Measurements from ENCODE around the gene SNX30.
A peak's percentile ranks its signal among the peaks of the same experiment; 100 is the strongest.

The SNX30 gene

GRCh38 chr9:112886351-112886750 is 135.8 kb downstream of the SNX30 start:
- H3K9me3 ChIP-seq (ENCODE audit: control insufficient read depth in 5 of 5, low read length in 5 of 5), result no peaks in the 10 kb centered on the region
- H3K36me3 ChIP-seq (ENCODE audit: control insufficient read depth in 5 of 5, insufficient read depth in 5 of 5, low read length in 5 of 5), result peaks cover 0 to 2% (median 0%) of the 10 kb centered on the region in 5 donors
- H3K4me1 ChIP-seq (ENCODE audit: control insufficient read depth in 5 of 5, insufficient read depth in 5 of 5, low read length in 5 of 5), result peaks cover 0 to 18% (median 15%) of the 10 kb centered on the region in 5 donors
- H3K27me3 ChIP-seq (ENCODE audit: control insufficient read depth in 5 of 5, insufficient read depth in 4 of 5, low read length in 5 of 5), result peaks cover 0 to 14% (median 2%) of the 10 kb centered on the region in 5 donors
- H3K27ac ChIP-seq (ENCODE audit: low read depth, low read length), result no peak overlapping the region
- H3K9ac ChIP-seq (ENCODE audit: low read length in 5 of 5), result no peak overlapping the region
- no peak overlapping the region for H3K4me3 ChIP-seq (ENCODE audit: low read depth in 1 of 5, low read length in 5 of 5)

- H3K9ac ChIP-seq (ENCODE audit: low read length in 5 of 5), result no peak overlapping the region
- peaks cover 0 to 19% (median 15%) of the 10 kb centered on the region in 5 donors for H3K4me1 ChIP-seq (ENCODE audit: control insufficient read depth in 5 of 5, insufficient read depth in 5 of 5, low read length in 5 of 5)
- no peaks in the 10 kb centered on the region for H3K9me3 ChIP-seq (ENCODE audit: control insufficient read depth in 5 of 5, low read length in 5 of 5)
- no peak overlapping the region for H3K4me3 ChIP-seq (ENCODE audit: low read depth in 1 of 5, low read length in 5 of 5)
- H3K36me3 ChIP-seq (ENCODE audit: control insufficient read depth in 5 of 5, insufficient read depth in 5 of 5, low read length in 5 of 5), result no peaks in the 10 kb centered on the region
- H3K27ac ChIP-seq (ENCODE audit: low read depth, low read length), result no peak overlapping the region
- peaks cover 0 to 14% (median 2%) of the 10 kb centered on the region in 5 donors for H3K27me3 ChIP-seq (ENCODE audit: control insufficient read depth in 5 of 5, insufficient read depth in 4 of 5, low read length in 5 of 5)
Measured at GRCh38 chr9:112887381-112887780, 136.8 kb downstream of the SNX30 start.

GRCh38 chr9:112890106-112891081 is 139.8 kb downstream of the SNX30 start, which contains the start of gene SLC46A2:
Gene SLC46A2 (minus strand): TSS chr9:112890876. CDS start chr9:112890681, 195 bp downstream.
- no peaks in the 10 kb centered on the region for H3K9me3 ChIP-seq (ENCODE audit: control insufficient read depth in 5 of 5, low read length in 5 of 5)
- H3K4me3 ChIP-seq (ENCODE audit: low read depth in 1 of 5, low read length in 5 of 5), result peak within 1 kb of the TSS; percentile 32 to 74 (median 59)
- peaks cover 0 to 14% (median 2%) of the 10 kb centered on the region in 5 donors for H3K27me3 ChIP-seq (ENCODE audit: control insufficient read depth in 5 of 5, insufficient read depth in 4 of 5, low read length in 5 of 5)
- H3K36me3 ChIP-seq (ENCODE audit: control insufficient read depth in 5 of 5, insufficient read depth in 5 of 5, low read length in 5 of 5), result no peaks in the 10 kb centered on the region
- H3K4me1 ChIP-seq (ENCODE audit: control insufficient read depth in 5 of 5, insufficient read depth in 5 of 5, low read length in 5 of 5), result peaks cover 0 to 28% (median 24%) of the 10 kb centered on the region in 5 donors
- H3K27ac ChIP-seq (ENCODE audit: low read depth, low read length), result no peak within 1 kb of the TSS
- peak within 1 kb of the TSS in 3 of 5 donors; percentile 29 to 57 (median 42) for H3K9ac ChIP-seq (ENCODE audit: low read length in 5 of 5)

- no peaks in the 10 kb centered on the region for H3K36me3 ChIP-seq (ENCODE audit: control insufficient read depth in 5 of 5, insufficient read depth in 5 of 5, low read length in 5 of 5)
- H3K4me1 ChIP-seq (ENCODE audit: control insufficient read depth in 5 of 5, insufficient read depth in 5 of 5, low read length in 5 of 5), result peaks cover 0 to 28% (median 24%) of the 10 kb centered on the region in 5 donors
- H3K27me3 ChIP-seq (ENCODE audit: control insufficient read depth in 5 of 5, insufficient read depth in 4 of 5, low read length in 5 of 5), result peaks cover 0 to 14% (median 2%) of the 10 kb centered on the region in 5 donors
- no peak overlapping the region for H3K27ac ChIP-seq (ENCODE audit: low read depth, low read length)
- no peak overlapping the region for H3K9ac ChIP-seq (ENCODE audit: low read length in 5 of 5)
- H3K4me3 ChIP-seq (ENCODE audit: low read depth in 1 of 5, low read length in 5 of 5), result no peak overlapping the region
- H3K9me3 ChIP-seq (ENCODE audit: control insufficient read depth in 5 of 5, low read length in 5 of 5), result no peaks in the 10 kb centered on the region
Measured at GRCh38 chr9:112891521-112891920, 141.0 kb downstream of the SNX30 start.

GRCh38 chr9:112892981-112893380 is 142.4 kb downstream of the SNX30 start:
- Histone ChIP-seq H3K4me3 (ENCODE audit: low read depth in 1 of 5, low read length in 5 of 5) (no peak overlapping the region), H3K4me1 (ENCODE audit: control insufficient read depth in 5 of 5, insufficient read depth in 5 of 5, low read length in 5 of 5) (peaks cover 0 to 28% (median 24%) of the 10 kb centered on the region in 5 donors), H3K9ac (ENCODE audit: low read length in 5 of 5) (no peak overlapping the region), H3K27ac (ENCODE audit: low read depth, low read length) (no peak overlapping the region), H3K27me3 (ENCODE audit: control insufficient read depth in 5 of 5, insufficient read depth in 4 of 5, low read length in 5 of 5) (peaks cover 0 to 14% (median 2%) of the 10 kb centered on the region in 5 donors), H3K36me3 (ENCODE audit: control insufficient read depth in 5 of 5, insufficient read depth in 5 of 5, low read length in 5 of 5) (no peaks in the 10 kb centered on the region), H3K9me3 (ENCODE audit: control insufficient read depth in 5 of 5, low read length in 5 of 5) (no peaks in the 10 kb centered on the region)

GRCh38 chr9:112894041-112894440 is 143.5 kb downstream of the SNX30 start:
- H3K27ac ChIP-seq (ENCODE audit: low read depth, low read length), result no peak overlapping the region
- H3K36me3 ChIP-seq (ENCODE audit: control insufficient read depth in 5 of 5, insufficient read depth in 5 of 5, low read length in 5 of 5), result no peaks in the 10 kb centered on the region
- H3K4me3 ChIP-seq (ENCODE audit: low read depth in 1 of 5, low read length in 5 of 5), result no peak overlapping the region
- H3K9ac ChIP-seq (ENCODE audit: low read length in 5 of 5), result no peak overlapping the region
- peaks cover 0 to 14% (median 2%) of the 10 kb centered on the region in 5 donors for H3K27me3 ChIP-seq (ENCODE audit: control insufficient read depth in 5 of 5, insufficient read depth in 4 of 5, low read length in 5 of 5)
- no peaks in the 10 kb centered on the region for H3K9me3 ChIP-seq (ENCODE audit: control insufficient read depth in 5 of 5, low read length in 5 of 5)
- peaks cover 0 to 28% (median 24%) of the 10 kb centered on the region in 5 donors for H3K4me1 ChIP-seq (ENCODE audit: control insufficient read depth in 5 of 5, insufficient read depth in 5 of 5, low read length in 5 of 5)

GRCh38 chr9:112894699-112895098 is 144.1 kb downstream of the SNX30 start:
- no peak overlapping the region for H3K27ac ChIP-seq (ENCODE audit: low read depth, low read length)
- no peak overlapping the region for H3K9ac ChIP-seq (ENCODE audit: low read length in 5 of 5)
- peaks cover 0 to 14% (median 2%) of the 10 kb centered on the region in 5 donors for H3K27me3 ChIP-seq (ENCODE audit: control insufficient read depth in 5 of 5, insufficient read depth in 4 of 5, low read length in 5 of 5)
- H3K4me1 ChIP-seq (ENCODE audit: control insufficient read depth in 5 of 5, insufficient read depth in 5 of 5, low read length in 5 of 5), result peaks cover 0 to 27% (median 20%) of the 10 kb centered on the region in 5 donors
- H3K36me3 ChIP-seq (ENCODE audit: control insufficient read depth in 5 of 5, insufficient read depth in 5 of 5, low read length in 5 of 5), result no peaks in the 10 kb centered on the region
- H3K9me3 ChIP-seq (ENCODE audit: control insufficient read depth in 5 of 5, low read length in 5 of 5), result no peaks in the 10 kb centered on the region
- H3K4me3 ChIP-seq (ENCODE audit: low read depth in 1 of 5, low read length in 5 of 5), result no peak overlapping the region

GRCh38 chr9:112896131-112896530 is 145.6 kb downstream of the SNX30 start:
- Histone ChIP-seq H3K27ac (ENCODE audit: low read depth, low read length) (no peak overlapping the region), H3K27me3 (ENCODE audit: control insufficient read depth in 5 of 5, insufficient read depth in 4 of 5, low read length in 5 of 5) (peaks cover 0 to 2% (median 0%) of the 10 kb centered on the region in 5 donors), H3K36me3 (ENCODE audit: control insufficient read depth in 5 of 5, insufficient read depth in 5 of 5, low read length in 5 of 5) (no peaks in the 10 kb centered on the region), H3K9ac (ENCODE audit: low read length in 5 of 5) (no peak overlapping the region), H3K4me1 (ENCODE audit: control insufficient read depth in 5 of 5, insufficient read depth in 5 of 5, low read length in 5 of 5) (peaks cover 0 to 14% (median 6%) of the 10 kb centered on the region in 5 donors), H3K4me3 (ENCODE audit: low read depth in 1 of 5, low read length in 5 of 5) (no peak overlapping the region), H3K9me3 (ENCODE audit: control insufficient read depth in 5 of 5, low read length in 5 of 5) (no peaks in the 10 kb centered on the region)

GRCh38 chr9:112898872-112899311 is 148.3 kb downstream of the SNX30 start:
- Histone ChIP-seq H3K36me3 (ENCODE audit: control insufficient read depth in 5 of 5, insufficient read depth in 5 of 5, low read length in 5 of 5) (no peaks in the 10 kb centered on the region), H3K27me3 (ENCODE audit: control insufficient read depth in 5 of 5, insufficient read depth in 4 of 5, low read length in 5 of 5) (no peaks in the 10 kb centered on the region), H3K4me1 (ENCODE audit: control insufficient read depth in 5 of 5, insufficient read depth in 5 of 5, low read length in 5 of 5) (peaks cover 0 to 7% (median 0%) of the 10 kb centered on the region in 5 donors), H3K4me3 (ENCODE audit: low read depth in 1 of 5, low read length in 5 of 5) (no peak overlapping the region), H3K27ac (ENCODE audit: low read depth, low read length) (no peak overlapping the region), H3K9ac (ENCODE audit: low read length in 5 of 5) (no peak overlapping the region), H3K9me3 (ENCODE audit: control insufficient read depth in 5 of 5, low read length in 5 of 5) (no peaks in the 10 kb centered on the region)

GRCh38 chr9:112900488-112900887 is 149.9 kb downstream of the SNX30 start:
- H3K36me3 ChIP-seq (ENCODE audit: control insufficient read depth in 5 of 5, insufficient read depth in 5 of 5, low read length in 5 of 5), result no peaks in the 10 kb centered on the region
- peaks cover 0 to 3% (median 0%) of the 10 kb centered on the region in 5 donors for H3K4me1 ChIP-seq (ENCODE audit: control insufficient read depth in 5 of 5, insufficient read depth in 5 of 5, low read length in 5 of 5)
- H3K9ac ChIP-seq (ENCODE audit: low read length in 5 of 5), result no peak overlapping the region
- no peak overlapping the region for H3K27ac ChIP-seq (ENCODE audit: low read depth, low read length)
- H3K4me3 ChIP-seq (ENCODE audit: low read depth in 1 of 5, low read length in 5 of 5), result no peak overlapping the region
- no peaks in the 10 kb centered on the region for H3K9me3 ChIP-seq (ENCODE audit: control insufficient read depth in 5 of 5, low read length in 5 of 5)
- no peaks in the 10 kb centered on the region for H3K27me3 ChIP-seq (ENCODE audit: control insufficient read depth in 5 of 5, insufficient read depth in 4 of 5, low read length in 5 of 5)

All from subcutaneous abdominal adipose tissue (tissue), 5 donors.